HK-2 (cell line): ENCODE results near the gene ZBED4.

Experiments
- DNase-seq: peaks from one replicate; pipeline ENCODE4 v3.0.0-alpha.2; 2018; ENCODE audit not compliant: unreplicated experiment

Gene ZBED4

GRCh38 chr22:49855251-49855911 is 1.7 kb downstream of the ZBED4 start:
- peak; percentile 21 for DNase-seq

GRCh38 chr22:49856343-49856742 is 2.7 kb downstream of the ZBED4 start:
- no peak for DNase-seq

DNA sequence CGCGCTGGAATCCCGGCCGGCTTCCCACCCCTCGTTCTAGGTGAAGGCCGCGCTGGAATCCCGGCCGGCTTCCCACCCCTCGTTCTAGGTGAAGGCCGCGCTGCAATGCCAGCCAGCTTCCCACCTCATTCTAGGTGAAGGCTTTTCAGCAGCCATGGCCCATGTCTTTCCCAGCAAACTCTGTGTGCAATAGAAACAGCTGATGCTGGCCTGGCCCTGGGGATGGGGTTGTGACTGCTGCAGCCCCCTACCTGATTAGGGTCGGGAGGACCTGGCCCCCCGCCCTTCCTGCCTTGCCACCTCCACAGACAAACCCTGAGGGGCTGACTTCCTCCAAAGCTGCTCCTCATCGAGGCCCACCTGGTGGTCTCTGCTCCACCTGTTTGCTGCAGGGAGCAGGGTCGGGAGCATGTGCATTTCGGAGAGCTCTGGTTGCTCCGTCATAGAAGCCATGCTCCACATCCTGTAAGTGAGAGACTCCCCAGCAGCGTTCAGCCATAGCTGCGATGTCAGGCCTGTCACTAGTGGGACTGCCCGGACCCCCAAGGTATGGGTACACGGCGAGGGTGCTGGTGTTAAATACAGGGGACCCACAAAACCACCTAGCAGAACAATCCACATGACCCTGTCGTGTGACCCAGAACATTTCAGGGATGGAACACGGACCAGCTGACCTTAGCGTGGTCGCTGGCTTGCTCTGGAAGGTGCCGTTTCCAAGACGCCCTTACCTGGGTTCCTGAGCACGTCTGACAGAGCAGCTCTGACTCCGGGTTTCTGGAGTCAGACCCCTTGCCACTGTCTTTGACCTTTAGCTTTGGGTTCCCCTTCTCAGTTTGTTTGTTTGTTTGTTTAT is 3.3 kb downstream of the ZBED4 start:
- DNase-seq, result no peak

GRCh38 chr22:49858827-49859226 is 5.2 kb downstream of the ZBED4 start:
- DNase-seq, result no peak

GRCh38 chr22:49861642-49862495 is 8.2 kb downstream of the ZBED4 start:
- DNase-seq, result no peak

DNA sequence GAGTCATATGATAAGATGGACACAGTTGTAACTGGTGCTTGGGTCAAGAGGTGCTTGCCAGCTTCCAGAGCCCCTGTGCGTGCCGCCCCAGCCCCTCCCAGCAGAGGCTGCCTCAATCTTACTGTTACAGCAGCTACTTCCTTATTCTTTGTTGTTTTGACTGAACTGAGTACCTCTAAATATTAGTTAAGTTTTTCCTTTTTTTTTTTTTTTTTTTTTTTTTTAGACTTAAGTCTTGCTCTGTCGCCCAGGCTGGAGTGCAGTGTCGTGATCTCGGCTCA is 8.8 kb downstream of the ZBED4 start:
- no peak for DNase-seq

DNA sequence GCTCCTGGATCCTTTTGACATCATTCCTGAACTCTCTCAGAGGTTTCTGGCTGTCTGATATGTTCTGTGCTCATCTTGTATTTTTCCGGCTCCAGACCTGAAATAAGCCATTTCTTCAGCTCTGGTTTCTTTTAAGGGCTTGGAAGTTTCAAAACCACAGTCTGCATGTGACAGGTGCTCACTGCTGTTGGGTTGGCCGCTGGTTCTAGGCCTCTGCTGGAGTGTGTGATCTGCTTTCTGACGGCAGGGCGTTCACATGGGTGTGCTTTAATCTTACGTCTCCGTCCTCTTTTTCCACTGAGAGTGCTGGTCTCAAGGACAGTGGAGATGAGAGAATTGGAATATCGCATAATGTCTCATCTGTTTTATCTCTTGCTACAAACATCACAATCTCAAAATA is 10.3 kb downstream of the ZBED4 start:
- no peak for DNase-seq

- DNase-seq, result no peak
Observed at GRCh38 chr22:49865156-49865555, 11.5 kb downstream of the ZBED4 start.

- no peak for DNase-seq
Observed at GRCh38 chr22:49866134-49866533, 12.5 kb downstream of the ZBED4 start.

- DNase-seq, result no peak
Observed at GRCh38 chr22:49866646-49867045, 13.0 kb downstream of the ZBED4 start.

DNA sequence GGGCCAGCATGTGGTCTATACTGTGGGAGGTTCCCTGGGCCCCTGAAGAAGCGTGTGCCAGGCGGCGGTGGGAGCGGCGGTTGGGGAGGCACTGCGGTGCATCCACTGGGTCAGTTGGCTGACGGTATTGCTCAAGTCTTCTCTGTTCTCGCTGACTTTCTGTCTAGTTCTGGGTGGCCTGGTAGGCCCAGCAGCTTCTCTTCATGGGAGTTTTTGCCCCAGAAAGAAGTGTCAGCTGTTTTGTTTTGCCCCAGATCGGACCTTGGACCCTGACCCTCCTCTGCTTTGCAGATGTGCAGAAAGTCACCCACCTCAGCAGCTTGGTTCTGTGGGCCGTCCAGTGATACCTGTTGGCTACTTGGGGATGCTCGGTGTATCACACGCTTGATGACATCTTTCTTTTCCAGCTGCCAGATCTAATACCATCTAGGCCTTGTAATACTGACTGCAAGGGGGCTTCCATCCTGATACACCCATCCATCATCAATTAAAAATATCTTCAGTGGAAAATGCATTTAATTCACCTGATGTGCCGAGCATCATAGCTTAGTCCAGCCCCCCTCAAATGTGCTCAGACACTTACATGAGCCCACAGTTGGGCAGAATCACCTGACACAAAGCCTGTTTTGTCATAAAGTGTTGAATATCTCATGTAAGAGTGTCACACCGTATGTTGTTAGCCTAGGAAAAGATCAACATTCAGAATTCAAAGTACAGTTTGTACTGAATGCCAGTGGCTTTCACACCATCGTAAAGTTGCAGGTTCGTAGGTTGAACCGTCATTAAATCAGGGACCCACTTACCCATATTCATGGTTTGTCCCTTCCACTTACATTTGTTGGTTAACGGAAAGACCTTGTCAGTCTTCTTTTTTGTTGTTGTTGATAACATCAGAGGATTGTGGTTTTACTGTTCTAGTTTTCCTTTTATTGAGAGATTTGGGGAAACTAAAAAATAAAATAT is 13.9 kb downstream of the ZBED4 start:
- no peak for DNase-seq

GRCh38 chr22:49869086-49869830 is 15.6 kb downstream of the ZBED4 start:
- no peak for DNase-seq

DNA sequence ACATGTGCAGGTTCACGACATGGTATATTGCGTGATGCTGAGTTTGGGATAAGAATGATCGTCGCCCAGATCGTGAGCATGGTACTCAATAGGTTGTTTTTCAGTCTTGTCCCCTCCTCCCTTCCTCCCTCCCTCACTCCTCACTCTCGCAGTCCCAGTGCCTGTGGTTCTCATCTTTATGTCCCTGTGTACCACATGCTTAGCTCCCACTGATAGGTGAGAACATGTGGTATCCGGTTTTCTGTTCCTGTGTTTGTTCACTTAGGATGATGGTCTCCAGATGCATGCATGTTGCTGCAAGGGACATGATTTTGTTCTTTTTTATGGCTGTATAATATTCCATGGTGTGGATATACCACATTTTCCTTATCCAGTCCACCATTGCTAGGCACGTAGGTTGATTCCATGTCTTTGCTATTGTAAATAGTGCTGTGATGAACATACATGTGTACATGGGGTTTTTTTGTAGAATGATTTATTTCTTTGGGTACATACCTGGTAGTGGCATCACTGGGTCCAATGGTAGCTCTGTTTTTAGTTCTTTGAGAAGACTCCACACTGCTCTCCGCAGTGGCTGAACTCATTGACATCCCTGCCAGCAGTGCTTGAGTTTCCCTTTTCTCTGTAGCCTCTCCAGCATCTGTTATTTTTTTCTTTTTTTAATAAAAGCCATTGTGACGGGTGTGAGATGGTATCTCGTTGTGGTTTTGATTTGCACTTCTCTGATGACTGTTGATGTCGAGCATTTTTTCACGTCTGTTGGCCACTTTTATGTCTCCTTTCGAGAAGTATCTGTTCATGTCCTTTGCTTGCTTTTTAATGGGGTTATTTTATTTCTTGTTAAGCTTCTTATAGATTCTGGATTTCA is 16.4 kb downstream of the ZBED4 start:
- no peak for DNase-seq

DNA sequence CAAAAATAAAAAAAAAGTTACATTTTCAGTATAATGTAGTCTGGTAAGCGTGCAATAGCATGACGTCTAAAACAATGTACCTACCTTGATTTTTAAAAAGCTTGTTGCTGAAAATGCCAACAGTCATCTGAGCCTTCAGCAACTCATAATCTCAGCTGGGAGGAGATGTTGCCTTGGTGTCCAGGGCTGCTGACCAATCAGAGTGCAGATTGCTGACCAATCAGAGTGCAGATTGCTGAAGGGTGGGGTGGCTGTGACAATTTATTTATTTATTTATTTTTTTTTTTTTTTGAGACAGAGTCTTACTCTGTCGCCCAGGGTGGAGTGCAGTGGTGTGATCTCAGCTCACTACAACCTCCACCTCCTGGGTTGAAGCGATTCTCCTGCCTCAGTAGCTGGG is 17.8 kb downstream of the ZBED4 start:
- DNase-seq, result no peak

- no peak for DNase-seq
Observed at GRCh38 chr22:49872347-49872746, 18.7 kb downstream of the ZBED4 start.

GRCh38 chr22:49873228-49873940 is 19.7 kb downstream of the ZBED4 start:
- no peak for DNase-seq

DNA sequence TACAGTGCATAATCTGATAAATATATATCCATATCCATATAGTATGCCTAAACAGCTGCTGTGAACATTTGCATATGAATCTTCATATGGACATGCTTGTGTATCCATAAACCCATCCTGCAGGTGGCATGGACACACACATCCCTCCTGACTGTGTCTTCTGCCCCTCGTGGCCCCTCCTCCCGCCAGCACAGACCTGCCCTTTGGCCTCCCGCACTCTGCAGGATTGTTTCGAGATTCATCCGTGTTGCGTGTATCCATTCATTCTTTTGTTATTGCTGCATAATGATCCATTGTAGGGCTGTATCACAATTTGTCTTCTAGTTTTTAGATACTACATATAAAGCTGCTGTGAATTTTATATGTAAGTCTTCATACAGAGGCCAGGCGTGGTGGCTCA is 24.0 kb downstream of the ZBED4 start:
- DNase-seq, result no peak

DNA sequence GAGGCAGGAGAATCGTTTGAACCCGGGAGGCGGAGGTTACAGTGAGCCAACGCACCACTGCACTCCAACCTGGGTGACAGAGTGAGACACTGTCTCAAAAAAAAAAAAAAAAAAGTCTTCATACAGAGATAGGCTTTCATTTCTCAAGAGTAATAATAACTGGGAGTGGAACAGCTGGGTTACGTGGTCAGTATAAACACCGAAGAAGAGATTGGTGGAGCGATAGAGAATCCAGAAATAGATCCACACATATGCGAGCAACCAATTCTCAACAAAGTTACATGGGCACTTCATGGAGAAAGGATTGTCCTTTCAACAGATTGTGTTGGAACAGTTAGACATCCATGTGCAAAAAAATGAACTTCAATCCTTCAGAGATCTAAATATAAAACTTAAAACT is 24.6 kb downstream of the ZBED4 start:
- DNase-seq, result no peak

DNA sequence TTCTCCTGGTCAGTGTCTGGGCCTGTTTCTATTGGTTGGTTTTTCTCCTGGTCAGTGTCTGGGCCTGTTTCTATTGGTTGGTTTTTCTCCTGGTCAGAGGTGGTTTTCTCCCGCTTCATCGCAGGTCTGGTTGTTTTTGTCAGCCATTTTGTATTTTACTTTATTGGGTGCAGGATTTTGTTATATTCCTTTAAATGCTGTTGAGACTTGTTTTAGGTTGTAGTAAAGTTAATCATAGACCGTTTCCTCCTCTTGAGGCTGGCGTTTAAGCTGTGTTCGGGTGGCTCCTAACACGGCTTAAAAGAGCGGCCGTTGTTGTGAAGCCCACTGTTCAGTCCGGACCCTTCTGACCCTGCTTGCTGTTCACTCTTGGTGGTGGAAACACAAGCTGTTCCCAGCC is 26.2 kb downstream of the ZBED4 start:
- DNase-seq, result no peak
